HG03442 (cell line): ENCODE measurements around the gene RPS19BP1.
"Not testable (repeated sequence)": the region's sequence is repeated elsewhere in the genome, so short reads cannot be mapped to it uniquely, and the experiment has no call there.

Experiments
- ATAC-seq: cut with Tn5 transposase; IDR thresholded peaks from one replicate; pipeline ENCODE4 v1.9.1; 2021; ENCODE audit warnings: mild to moderate bottlenecking, moderate library complexity; ENCODE audit not compliant: unreplicated experiment

RPS19BP1 gene

DNA sequence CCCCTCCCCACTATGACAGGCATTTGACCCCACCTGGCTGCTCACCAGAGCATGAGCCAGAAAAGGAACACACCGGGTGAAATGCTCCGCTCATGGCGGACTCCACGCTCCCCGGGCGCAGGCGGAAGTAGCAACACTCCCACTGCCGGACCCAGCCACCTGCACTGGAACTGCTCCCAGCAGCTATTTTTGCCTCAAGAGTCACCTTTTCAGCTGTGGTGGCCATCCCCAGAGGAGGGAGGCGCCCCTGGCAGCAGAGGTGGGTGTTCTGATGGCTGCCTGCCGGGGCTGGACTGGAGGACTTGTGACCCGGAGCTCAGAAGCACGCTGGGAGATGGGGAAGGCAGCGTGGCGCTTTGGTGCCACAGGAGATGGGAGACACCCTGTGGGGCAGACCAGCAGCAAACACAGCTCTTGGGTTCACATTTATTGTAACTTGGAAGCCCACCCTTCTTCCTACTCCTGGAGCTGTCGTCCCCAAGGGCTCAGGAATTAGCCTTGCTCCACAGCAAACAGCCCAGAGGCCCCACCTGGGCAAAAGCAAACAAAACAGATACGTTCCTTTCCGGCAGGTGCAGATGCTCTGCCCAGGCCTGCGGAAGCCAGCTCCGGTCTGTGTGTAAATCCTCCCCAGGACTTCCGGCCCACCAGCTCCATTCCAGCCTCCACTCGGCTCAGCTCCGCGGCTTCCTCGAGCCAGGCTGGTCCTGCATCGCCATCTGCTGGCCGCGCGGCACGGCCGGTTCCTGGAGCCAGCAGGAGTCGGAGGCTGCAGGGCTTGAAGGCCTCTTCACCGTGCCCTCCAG lies 3.7 kb downstream of the RPS19BP1 start:
- ATAC-seq: peak; percentile 27

DNA sequence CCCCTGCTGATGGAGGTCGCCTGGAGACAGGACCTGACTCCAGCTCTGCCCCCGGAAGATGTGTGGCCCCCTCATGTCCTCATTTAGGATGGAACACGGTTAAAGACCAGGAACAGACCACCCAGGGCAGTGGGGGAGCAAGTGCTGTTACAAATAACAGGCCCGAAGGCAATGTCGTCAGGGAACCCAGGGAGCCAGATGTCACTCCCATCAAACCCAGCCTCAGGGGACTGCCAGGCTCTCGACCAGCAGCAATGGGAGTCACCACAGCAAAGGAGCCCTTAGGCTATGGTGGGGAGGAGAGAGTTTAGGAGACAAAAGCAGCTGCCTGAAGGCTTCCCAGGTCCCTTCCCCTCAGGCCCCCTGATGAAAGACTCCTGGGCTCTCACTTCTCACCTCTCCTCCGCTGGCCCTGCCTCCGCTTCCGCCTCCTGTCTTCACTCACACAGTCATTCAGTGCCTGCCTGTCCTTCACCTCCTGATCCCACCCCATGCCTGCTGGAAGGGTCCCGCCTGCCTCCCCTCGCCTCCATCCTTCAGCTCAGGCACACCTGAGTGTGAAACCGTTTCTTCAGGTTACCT lies 4.4 kb downstream of the RPS19BP1 start:
- ATAC-seq: no peak

DNA sequence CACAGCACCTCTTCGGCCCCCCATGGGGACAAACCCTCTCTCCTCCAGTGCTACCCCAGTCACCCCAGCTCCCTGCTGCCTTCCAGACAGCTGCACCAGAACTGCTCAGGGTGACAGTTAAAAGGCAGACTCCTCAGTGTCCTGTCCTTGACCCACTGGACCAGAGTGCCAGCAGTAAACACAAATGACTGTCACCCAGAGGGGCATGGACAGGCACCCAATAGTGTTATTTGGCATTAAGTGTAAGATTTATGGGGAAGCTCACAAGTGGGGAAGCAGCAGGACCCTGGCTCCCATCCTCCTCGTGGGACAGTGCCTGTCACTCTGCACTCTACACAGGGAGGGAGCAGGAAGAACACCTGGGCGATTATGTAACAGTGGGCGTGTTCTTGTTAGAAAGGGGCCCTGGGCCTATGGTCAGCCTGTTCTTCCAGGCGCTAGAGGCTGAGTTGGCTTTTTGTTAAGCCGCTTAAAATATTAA lies 5.0 kb downstream of the RPS19BP1 start:
- ATAC-seq: no peak

DNA sequence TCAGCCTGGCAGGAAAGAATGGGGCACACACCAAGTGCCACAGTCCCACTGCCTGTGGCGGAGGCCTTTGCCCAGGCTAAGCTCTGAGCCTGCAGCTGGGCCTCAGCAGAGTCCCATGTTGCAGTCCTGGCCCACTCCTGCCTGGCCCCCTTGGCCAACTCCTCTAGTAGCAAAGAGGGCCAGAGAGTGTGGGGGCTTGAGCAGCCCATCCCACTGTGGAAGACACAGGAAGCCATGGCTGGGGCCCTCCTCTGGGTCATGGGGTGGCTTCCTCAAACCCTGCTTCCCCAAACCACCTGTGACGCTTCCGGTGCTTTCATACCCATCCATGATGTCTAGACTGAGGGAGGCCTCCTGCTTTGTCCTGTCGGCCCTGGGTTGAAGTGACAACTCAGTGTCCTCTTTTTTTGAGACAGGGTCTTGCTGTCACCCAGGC lies 5.8 kb downstream of the RPS19BP1 start:
- ATAC-seq: no peak

DNA sequence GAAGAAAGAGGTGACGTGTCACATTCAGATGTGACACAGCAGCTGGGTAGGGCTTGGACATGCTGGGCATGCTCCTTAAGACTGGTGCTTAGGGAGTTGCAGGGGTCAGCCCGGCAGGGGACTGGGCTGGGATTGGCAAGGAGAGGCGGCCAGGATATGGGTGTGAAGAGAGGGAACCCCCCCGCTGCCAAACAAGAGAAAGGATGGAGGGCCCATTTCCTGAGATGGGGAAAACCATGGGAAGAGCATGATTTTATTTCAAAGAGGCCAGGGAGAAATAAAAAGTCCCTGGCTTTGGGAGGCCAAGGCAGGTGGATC lies 6.9 kb downstream of the RPS19BP1 start:
- ATAC-seq: no peak

DNA sequence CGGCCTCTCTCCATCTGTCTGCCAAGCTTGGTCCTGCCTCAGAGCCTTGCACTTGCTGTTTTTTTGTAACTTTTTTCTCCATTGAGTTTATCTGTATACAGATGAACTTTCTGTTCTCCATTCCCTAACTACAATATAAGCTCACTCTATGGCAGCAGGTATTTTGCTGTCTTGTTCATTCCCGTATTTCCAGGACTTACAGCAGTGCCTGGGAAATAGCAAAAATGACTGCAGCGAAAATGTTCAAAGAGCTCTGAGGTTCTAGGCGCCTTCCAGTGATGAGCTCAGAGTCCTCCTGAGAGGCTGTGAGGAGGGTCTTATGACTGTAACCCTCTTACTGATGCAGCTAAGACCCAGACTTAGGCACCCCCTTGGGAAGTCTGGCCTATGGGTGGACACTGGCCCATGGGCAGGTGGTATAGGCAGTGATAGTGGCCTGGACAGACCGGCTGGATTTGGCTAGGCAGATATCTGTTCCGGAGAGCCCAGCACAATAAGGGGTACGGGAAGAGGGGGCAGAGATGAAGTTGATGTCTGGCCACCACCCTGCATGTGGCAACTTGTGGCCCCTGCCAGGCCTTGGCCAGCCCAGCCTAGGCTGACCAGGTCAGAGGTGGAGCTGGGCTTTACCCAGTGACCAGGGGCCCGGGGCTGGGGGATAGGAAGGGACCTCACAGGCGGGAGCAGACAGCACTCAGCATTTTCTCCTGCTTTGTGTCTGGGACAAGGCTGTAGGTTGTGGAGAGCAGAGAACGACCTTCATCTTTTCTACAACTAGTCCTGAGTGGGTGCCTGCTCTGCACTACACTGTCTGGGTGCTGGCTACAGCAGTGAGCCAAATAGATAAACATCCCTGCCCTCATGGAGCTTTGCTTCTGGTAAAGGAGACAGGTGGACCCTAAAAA lies 7.5 kb downstream of the RPS19BP1 start:
- no peak for ATAC-seq

DNA sequence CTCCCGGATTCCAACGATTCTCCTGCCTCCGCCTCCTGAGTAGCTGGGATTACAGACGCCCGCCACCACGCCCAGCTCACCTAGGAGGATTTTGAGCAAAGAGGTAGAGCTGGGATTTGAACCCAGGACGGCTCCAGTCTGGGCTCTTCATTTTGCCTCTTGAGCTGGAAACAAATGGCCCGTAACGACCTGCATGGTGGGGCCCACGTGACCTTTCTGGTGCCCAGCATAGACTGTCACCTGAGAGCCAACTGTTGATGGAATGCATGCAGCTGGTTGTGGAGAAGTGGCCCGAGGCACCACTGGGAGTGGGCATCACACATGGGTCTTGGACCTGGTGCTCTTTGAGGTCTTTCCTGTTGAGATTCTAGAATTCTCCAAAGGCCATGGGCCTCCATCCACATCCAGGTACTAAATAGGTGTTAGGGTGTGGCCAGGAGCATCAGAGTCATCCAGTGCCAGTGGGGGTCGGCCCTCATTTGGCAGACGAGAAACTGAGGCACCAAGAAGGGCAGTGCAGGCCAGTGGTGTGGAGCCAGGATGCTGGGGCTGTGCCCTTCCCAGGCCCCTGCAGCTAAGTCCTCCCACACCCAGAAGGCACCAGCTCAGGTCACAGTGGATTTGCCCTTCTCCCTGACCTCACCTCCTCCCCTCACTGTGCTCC lies 8.3 kb downstream of the RPS19BP1 start:
- no peak for ATAC-seq

DNA sequence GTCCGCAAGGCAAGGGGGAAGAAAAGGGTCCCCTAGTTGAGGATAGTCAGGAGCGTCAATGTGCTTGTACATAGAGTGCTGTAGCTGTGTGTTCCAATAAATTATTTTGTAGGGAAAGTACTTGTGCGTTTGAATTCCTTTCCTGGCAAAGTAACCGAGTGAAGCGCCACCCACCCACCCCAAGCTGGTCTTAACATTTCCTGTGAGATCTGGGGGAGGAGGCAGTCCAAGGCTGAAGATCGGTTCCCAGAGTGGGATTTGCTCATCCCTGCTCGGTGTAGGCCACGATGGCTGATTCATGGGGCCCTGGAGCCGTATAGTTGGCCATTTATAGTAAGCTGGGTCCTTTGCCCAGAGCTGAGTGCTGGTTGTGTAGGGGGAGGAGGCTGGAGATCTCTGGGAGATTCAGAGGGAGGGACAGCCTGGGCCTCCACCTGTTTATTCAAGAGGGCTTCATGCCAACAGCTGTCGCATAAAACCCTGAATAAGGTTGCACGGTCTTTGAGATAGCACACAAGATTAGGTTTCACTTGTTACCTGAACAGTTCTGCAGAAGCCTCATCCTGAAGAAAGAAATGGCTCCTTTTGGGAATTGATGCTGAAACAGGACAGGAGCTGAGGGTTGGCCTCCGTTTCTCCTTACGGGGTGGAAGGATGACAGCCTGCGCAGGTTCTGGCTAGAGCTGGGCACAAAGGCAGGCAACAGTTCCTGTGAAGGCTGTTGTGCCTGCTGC lies 9.8 kb downstream of the RPS19BP1 start:
- ATAC-seq: no peak

DNA sequence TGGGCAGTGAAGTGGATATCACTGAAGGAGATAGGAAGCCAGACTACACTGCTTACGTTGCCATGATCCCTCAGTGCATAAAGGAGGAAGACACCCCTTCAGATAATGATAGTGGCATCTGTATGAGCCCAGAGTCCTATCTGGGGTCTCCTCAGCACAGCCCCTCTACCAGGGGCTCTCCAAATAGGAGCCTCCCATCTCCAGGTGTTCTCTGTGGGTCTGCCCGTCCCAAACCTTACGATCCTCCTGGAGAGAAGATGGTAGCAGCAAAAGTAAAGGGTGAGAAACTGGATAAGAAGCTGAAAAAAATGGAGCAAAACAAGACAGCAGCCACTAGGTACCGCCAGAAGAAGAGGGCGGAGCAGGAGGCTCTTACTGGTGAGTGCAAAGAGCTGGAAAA lies 10.5 kb downstream of the RPS19BP1 start:
- ATAC-seq: not testable (repeated sequence)

DNA sequence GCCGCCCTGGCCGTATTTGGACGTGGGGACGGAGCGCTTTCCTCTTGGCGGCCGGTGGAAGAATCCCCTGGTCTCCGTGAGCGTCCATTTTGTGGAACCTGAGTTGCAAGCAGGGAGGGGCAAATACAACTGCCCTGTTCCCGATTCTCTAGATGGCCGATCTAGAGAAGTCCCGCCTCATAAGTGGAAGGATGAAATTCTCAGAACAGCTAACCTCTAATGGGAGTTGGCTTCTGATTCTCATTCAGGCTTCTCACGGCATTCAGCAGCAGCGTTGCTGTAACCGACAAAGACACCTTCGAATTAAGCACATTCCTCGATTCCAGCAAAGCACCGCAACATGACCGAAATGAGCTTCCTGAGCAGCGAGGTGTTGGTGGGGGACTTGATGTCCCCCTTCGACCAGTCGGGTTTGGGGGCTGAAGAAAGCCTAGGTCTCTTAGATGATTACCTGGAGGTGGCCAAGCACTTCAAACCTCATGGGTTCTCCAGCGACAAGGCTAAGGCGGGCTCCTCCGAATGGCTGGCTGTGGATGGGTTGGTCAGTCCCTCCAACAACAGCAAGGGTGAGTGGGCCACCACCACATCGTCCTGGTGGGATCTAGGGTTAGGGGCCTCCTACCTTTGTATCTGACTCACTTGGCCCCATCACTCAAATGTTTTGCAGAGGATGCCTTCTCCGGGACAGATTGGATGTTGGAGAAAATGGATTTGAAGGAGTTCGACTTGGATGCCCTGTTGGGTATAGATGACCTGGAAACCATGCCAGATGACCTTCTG lies 11.3 kb downstream of the RPS19BP1 start:
- ATAC-seq: not testable (repeated sequence)

DNA sequence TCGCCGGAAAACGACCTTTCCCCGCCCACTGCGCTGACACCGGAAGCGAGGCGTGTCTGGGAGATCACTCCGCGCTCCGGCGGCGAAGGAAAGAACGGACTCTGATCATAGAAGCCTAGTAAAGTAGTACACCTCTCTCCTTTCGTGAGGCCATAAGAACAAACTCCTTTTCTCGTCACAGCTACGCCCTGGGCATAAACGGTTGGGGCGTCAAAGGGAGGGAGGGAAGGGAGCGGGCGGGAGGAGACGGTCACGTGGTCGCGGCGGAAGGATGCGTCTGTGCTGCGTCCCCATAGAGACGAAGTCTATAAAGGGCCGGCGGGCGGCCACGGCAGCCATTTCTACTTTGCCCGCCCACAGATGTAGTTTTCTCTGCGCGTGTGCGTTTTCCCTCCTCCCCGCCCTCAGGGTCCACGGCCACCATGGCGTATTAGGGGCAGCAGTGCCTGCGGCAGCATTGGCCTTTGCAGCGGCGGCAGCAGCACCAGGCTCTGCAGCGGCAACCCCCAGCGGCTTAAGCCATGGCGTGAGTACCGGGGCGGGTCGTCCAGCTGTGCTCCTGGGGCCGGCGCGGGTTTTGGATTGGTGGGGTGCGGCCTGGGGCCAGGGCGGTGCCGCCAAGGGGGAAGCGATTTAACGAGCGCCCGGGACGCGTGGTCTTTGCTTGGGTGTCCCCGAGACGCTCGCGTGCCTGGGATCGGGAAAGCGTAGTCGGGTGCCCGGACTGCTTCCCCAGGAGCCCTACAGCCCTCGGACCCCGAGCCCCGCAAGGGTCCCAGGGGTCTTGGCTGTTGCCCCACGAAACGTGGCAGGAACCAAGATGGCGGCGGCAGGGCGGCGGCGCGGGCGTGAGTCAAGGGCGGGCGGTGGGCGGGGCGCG lies 12.1 kb downstream of the RPS19BP1 start, which contains the start of gene ATF4:
Gene ATF4, plus strand, starts transcription at position 337 of the 880 bp plus-strand sequence. CDS start 884 bp downstream, outside the sequence.
- peak; percentile 41 for ATAC-seq

DNA sequence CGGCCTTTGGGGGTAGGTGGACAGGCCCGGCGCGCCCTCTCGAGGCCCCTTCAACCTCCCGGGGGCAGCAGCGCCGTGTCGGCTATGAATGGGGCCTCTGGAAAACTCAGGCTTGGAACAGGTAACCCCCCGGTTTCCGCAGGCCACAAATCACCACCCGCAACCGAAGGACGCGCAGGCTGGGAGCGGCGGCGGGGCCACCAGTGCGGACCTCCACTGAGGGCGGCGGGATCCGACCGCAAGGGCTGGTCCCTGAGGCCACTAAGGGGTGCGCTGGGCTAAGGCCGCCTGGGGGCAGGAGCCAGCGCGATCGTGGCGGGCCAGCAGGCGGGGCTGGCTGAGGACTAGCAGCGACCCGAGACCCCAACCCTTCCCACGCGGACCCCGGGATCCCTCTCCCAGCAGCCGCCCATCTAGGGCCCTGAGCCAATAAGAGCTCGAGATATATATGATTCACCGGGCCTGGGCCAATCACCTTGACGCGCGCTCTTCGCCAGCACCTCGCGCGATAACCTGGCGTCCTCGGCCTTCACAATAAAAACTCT lies 12.8 kb downstream of the RPS19BP1 start:
- ATAC-seq: peak; percentile 68

DNA sequence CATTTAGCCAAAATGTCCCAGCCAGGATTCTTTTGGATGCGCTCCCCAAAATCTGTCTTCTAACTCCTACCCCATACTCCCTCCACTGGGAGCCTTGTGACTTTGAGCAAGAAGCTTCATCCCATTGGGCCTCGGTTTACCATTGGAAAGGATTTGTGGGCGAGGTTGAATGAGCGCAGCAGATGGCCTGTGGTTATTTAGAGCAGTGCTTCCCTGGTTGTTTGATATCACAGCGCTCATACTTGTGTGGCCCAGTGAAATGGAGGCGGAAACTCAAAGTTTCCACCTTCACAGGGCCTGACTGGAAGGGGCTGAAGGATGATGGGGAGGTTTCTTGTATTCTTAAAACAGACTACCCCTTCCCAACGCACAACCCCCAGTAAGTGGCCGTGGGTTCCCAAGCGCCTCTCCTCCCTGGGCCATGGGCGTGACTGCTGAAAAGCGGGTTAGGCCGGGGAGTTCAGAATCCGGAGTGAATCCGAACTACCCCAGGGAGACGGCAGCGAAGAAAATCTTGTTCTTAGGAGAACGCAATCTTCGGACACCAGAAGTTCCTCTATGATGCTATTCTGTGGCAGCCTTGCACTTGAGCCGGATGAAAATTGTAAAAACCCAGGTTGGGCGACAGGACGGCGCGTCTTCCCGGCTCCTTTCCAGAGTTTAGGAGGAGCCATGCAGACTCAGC lies 13.4 kb downstream of the RPS19BP1 start:
- ATAC-seq: no peak

DNA sequence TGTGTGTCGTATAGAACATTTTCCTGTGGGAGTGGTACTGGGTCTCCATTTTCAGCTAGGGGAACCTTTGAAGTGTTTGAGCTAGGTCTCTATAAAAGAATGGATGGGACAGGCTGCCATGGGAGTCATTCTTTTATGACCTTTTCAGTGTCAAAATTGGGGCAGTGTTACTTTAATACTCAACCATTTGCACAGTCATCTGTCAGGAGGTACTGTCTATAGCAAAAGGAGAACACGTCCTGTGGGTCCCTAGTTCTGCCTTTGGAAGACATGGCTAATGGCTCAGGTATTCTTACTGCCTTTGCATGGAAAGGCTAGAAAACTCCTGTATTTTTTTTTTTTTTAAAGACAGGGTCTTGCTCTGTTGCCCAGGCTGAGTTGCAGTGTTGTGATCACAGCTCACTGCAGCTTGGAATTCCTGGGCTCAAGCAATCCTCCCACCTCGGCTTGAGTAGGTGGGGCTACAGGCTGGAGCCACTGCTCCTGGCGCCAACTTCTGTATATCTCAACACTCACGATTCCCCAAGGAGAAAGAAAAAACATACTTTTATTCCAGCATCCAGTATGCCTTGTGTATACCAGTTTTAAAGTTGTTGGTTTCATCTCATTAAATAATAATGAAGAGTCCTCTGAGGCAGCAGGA lies 14.3 kb downstream of the RPS19BP1 start:
- ATAC-seq: no peak

DNA sequence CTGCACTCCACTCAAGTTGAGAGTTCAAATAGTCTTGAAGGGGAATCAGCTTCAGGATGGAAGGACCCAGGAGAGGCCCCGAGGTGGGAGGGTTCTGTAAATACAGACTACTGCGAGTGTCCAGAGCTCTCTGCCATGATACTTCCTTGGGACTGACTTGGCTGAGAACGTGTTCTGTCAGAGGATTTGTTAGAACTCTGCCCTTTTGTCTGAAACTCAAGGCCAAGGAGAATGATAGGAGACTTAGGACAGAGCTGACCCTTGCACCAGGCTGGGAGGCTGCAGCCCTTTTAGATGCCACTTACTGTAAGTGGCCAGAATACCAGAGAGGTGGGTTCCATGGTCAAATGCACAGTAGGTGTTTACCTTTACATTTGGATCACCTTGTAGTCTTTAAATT lies 15.1 kb downstream of the RPS19BP1 start:
- no peak for ATAC-seq

DNA sequence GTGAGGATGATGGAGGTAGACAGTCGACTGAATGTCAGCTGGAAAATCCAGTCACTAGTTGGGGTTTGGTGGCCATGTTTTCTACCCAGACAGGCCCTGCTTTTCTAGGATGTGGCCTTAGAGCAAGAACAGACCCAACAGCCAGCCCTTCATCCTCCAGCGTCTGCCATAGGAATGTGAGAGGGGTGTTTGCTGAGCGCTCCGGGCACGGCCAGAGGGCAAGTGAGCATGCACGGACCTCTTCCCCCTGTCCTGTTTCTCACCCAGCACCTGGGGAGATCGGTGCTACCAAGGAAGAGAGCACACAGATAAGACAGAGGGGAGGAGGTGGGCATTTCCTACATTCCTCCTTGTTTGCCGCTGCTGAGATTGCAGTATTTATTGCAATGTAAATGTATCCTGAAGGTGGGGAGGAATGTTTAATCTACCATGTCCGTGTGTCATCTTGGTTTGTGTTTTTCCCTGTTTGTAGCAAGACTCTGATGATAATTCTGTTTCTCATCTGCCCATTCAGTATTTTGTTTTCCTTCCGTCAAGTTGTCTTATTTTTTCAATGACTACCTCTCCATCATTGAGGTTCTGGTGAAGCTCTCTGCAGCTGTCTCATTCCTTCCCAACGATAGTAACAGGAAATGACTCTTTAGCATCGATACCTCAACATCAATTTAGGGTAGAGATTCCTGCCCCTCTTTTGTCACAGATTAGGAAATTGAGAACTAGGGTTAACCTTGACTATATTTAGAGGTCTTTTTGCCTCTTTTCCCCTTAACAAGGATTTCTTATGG lies 17.1 kb downstream of the RPS19BP1 start:
- no peak for ATAC-seq
